ENCODE measurements around the gene ZNF268.

DNA sequence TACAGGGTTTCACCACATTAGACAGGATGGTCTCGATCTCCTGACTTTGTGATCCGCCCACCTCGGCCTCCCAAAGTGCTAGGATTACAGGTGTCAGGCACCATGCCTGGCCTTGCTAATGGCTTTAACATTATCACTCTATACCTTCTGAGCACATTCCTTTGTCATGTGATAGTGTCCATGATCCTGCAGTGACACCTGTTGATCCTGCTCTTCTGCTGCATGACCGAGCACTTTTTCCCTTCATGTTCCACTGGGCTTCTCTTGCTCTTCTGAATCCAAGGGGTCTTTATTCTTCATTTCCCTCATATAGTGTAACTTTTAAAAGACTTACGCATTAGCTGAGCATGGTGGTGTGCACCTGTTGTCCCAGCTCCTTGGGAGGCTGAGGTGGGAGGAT, 11.6 kb downstream of the ZNF268 start:
- TF ChIP-seq, protein P1, sequence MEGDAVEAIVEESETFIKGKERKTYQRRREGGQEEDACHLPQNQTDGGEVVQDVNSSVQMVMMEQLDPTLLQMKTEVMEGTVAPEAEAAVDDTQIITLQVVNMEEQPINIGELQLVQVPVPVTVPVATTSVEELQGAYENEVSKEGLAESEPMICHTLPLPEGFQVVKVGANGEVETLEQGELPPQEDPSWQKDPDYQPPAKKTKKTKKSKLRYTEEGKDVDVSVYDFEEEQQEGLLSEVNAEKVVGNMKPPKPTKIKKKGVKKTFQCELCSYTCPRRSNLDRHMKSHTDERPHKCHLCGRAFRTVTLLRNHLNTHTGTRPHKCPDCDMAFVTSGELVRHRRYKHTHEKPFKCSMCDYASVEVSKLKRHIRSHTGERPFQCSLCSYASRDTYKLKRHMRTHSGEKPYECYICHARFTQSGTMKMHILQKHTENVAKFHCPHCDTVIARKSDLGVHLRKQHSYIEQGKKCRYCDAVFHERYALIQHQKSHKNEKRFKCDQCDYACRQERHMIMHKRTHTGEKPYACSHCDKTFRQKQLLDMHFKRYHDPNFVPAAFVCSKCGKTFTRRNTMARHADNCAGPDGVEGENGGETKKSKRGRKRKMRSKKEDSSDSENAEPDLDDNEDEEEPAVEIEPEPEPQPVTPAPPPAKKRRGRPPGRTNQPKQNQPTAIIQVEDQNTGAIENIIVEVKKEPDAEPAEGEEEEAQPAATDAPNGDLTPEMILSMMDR (IDR thresholded peaks at IDR 0.05; ENCODE audit: borderline replicate concordance, extremely low read depth, low read length, poor library complexity, severe bottlenecking), result peak; percentile 23
- no peak for TF ChIP-seq EZH2 (IDR thresholded peaks at IDR 0.05; ENCODE audit: borderline replicate concordance, low read depth, low read length, severe bottlenecking)

Measured in DND-41 (cell line).